ENCODE results near the gene PRDM8.

DNA sequence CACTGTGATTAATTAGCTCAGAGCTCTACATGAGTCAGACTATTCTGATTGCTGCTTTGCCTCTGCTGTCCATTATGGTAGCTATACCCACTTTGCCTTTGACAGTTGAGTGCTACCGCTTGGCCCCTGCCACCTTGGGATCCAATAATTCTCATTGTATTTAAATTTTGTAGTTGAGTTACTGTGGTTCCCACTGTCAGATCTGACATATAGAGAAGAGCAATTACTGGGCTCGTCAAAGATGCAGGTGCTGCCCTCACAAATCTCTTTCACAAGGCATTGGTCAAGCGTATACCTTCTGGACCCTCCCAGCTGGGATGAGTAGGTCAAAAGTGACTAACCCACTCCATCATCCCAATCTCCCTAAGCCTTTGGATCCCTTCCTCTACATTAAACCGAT lies 18.3 kb upstream of the PRDM8 start:
- TF ChIP-seq, protein P1, sequence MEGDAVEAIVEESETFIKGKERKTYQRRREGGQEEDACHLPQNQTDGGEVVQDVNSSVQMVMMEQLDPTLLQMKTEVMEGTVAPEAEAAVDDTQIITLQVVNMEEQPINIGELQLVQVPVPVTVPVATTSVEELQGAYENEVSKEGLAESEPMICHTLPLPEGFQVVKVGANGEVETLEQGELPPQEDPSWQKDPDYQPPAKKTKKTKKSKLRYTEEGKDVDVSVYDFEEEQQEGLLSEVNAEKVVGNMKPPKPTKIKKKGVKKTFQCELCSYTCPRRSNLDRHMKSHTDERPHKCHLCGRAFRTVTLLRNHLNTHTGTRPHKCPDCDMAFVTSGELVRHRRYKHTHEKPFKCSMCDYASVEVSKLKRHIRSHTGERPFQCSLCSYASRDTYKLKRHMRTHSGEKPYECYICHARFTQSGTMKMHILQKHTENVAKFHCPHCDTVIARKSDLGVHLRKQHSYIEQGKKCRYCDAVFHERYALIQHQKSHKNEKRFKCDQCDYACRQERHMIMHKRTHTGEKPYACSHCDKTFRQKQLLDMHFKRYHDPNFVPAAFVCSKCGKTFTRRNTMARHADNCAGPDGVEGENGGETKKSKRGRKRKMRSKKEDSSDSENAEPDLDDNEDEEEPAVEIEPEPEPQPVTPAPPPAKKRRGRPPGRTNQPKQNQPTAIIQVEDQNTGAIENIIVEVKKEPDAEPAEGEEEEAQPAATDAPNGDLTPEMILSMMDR (IDR thresholded peaks at IDR 0.05) = no peak
- TF ChIP-seq POLR2A (IDR thresholded peaks at IDR 0.05) = no peak

Measured in breast epithelium (tissue), 3 donors.